ENCODE results near the gene ST8SIA1. TPM values are rescaled to one million over a fixed set of nuclear protein-coding genes. Genes with fewer than 3 reads are reported as not detected.

Gene ST8SIA1
- total RNA-seq, 1 donor from 2014 or later: 3.6 TPM

GRCh38 chr12:22356231-22356630 lies 21.7 kb upstream of the ST8SIA1 start:
- Mint-ChIP-seq H3K4me1 (ENCODE audit: unreplicated experiment) (no peaks in the 10 kb centered on the region), H3K4me3 (ENCODE audit: unreplicated experiment) (no peak overlapping the region), H3K36me3 (ENCODE audit: unreplicated experiment) (no peaks in the 10 kb centered on the region), H3K9me3 (ENCODE audit: unreplicated experiment) (no peaks in the 10 kb centered on the region), H3K27ac (ENCODE audit: unreplicated experiment) (no peak overlapping the region), H3K27me3 (ENCODE audit: unreplicated experiment) (peaks cover 52% of the 10 kb centered on the region)
- TF ChIP-seq, protein P1, sequence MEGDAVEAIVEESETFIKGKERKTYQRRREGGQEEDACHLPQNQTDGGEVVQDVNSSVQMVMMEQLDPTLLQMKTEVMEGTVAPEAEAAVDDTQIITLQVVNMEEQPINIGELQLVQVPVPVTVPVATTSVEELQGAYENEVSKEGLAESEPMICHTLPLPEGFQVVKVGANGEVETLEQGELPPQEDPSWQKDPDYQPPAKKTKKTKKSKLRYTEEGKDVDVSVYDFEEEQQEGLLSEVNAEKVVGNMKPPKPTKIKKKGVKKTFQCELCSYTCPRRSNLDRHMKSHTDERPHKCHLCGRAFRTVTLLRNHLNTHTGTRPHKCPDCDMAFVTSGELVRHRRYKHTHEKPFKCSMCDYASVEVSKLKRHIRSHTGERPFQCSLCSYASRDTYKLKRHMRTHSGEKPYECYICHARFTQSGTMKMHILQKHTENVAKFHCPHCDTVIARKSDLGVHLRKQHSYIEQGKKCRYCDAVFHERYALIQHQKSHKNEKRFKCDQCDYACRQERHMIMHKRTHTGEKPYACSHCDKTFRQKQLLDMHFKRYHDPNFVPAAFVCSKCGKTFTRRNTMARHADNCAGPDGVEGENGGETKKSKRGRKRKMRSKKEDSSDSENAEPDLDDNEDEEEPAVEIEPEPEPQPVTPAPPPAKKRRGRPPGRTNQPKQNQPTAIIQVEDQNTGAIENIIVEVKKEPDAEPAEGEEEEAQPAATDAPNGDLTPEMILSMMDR (IDR thresholded peaks at IDR 0.05): no peak
- DNase-seq (ENCODE audit: extremely low spot score, unreplicated experiment): no peak

DNA sequence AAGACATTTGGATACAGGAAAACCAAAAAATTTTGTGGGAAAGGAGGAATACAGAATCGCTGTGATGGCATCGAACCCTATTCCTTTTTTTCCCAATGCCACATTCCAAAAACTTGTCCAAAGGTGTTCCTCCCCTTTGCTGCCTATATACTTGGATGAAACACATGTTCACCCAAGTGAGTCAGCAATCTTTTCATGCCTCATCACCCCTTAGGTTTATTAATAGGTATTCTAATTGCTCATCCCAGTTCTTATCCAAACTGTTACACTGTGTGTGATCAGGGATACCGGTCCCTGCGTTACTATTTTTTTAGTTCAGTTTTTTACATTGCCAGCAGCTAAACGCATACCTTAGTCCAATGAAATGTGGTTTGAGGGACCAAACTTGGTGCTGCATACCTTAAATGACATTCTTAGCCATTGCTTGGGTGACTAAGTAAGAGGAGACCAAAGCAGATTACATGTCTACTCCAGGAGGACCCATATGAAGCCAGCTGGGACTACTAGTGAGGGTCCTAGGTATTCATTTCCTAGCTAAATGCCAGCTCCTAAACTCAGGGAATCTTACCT lies 20.6 kb upstream of the ST8SIA1 start:
- Mint-ChIP-seq H3K27me3 (ENCODE audit: unreplicated experiment) (peaks cover 47% of the 10 kb centered on the region), H3K9me3 (ENCODE audit: unreplicated experiment) (no peaks in the 10 kb centered on the region), H3K4me3 (ENCODE audit: unreplicated experiment) (no peak overlapping the region), H3K4me1 (ENCODE audit: unreplicated experiment) (no peaks in the 10 kb centered on the region), H3K36me3 (ENCODE audit: unreplicated experiment) (no peaks in the 10 kb centered on the region), H3K27ac (ENCODE audit: unreplicated experiment) (no peak overlapping the region)
- TF ChIP-seq, protein P1 (IDR thresholded peaks at IDR 0.05): no peak
- DNase-seq (ENCODE audit: extremely low spot score, unreplicated experiment): no peak

DNA sequence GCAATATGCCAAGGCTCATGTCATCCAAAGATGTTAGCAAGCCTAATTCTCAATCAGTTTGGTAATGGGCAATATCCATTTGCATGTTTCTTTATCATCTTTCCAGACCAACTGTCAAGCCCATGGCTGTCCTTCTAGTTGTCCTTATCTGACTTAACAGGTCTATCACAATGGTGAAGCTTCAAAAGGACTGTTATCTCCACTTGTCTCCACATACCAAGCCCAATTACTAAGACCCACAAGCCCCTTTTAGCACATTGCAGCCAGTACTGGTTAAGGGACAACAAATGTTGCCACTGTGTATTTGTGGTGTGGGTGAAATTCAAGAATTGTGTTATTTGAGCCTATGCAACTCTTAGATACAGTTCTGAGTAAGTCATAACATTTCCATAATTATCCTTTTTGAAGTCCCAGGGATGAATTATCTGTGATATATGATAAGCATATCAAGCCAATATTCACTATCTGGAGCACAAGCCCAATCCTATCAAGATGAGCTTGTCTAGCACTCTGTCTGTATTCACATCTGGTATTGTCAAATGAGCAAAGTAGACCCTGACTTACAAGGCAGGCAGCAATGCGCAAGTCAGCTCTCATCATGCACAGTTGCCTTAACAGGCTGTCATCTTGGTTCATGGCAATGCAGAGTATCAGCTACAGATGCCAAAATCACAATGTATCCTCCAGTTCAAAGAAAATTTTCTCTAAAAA lies 19.3 kb upstream of the ST8SIA1 start:
- TF ChIP-seq, protein P1 (IDR thresholded peaks at IDR 0.05): no peak
- H3K27me3 Mint-ChIP-seq (ENCODE audit: unreplicated experiment): peaks cover 51% of the 10 kb centered on the region
- H3K27ac Mint-ChIP-seq (ENCODE audit: unreplicated experiment): no peak overlapping the region
- H3K9me3 Mint-ChIP-seq (ENCODE audit: unreplicated experiment): no peaks in the 10 kb centered on the region
- DNase-seq (ENCODE audit: extremely low spot score, unreplicated experiment): no peak
- no peaks in the 10 kb centered on the region for H3K4me1 Mint-ChIP-seq (ENCODE audit: unreplicated experiment)
- H3K36me3 Mint-ChIP-seq (ENCODE audit: unreplicated experiment): no peaks in the 10 kb centered on the region
- H3K4me3 Mint-ChIP-seq (ENCODE audit: unreplicated experiment): no peak overlapping the region

- Mint-ChIP-seq H3K4me1 (ENCODE audit: unreplicated experiment) (no peaks in the 10 kb centered on the region), H3K36me3 (ENCODE audit: unreplicated experiment) (no peaks in the 10 kb centered on the region), H3K9me3 (ENCODE audit: unreplicated experiment) (peaks cover 4% of the 10 kb centered on the region), H3K27ac (ENCODE audit: unreplicated experiment) (no peak overlapping the region), H3K27me3 (ENCODE audit: unreplicated experiment) (peaks cover 43% of the 10 kb centered on the region), H3K4me3 (ENCODE audit: unreplicated experiment) (no peak overlapping the region)
- no peak for DNase-seq (ENCODE audit: extremely low spot score, unreplicated experiment)
- TF ChIP-seq, protein P1 (IDR thresholded peaks at IDR 0.05): no peak
Measured at GRCh38 chr12:22350886-22351285, 16.4 kb upstream of the ST8SIA1 start.

GRCh38 chr12:22348208-22348607 lies 13.7 kb upstream of the ST8SIA1 start:
- TF ChIP-seq, protein P1 (IDR thresholded peaks at IDR 0.05): no peak
- Mint-ChIP-seq H3K4me3 (ENCODE audit: unreplicated experiment) (no peak overlapping the region), H3K27me3 (ENCODE audit: unreplicated experiment) (peaks cover 29% of the 10 kb centered on the region), H3K4me1 (ENCODE audit: unreplicated experiment) (no peaks in the 10 kb centered on the region), H3K36me3 (ENCODE audit: unreplicated experiment) (no peaks in the 10 kb centered on the region), H3K27ac (ENCODE audit: unreplicated experiment) (no peak overlapping the region), H3K9me3 (ENCODE audit: unreplicated experiment) (peaks cover 4% of the 10 kb centered on the region)
- no peak for DNase-seq (ENCODE audit: extremely low spot score, unreplicated experiment)

Data from osteocyte (in vitro differentiated cells).